ENCODE results near the gene ISG20L2. TPM values are rescaled to one million over a fixed set of nuclear protein-coding genes. Genes with fewer than 3 reads are reported as not detected.

The ISG20L2 gene
- 28.3 TPM for total RNA-seq
- long read RNA-seq, transcript ISG20L2-202 (4 exons, 2,310 nt), result minor isoform, 6 of 45 reads
- long read RNA-seq, transcript ISG20L2-201 (3 exons, 3,303 nt), result major isoform, 29 of 45 reads
- long read RNA-seq, partial matches to known transcripts, result 0 of 45 reads
- long read RNA-seq, other reads (novel, unspliced or antisense), result 9 of 45 reads

DNA sequence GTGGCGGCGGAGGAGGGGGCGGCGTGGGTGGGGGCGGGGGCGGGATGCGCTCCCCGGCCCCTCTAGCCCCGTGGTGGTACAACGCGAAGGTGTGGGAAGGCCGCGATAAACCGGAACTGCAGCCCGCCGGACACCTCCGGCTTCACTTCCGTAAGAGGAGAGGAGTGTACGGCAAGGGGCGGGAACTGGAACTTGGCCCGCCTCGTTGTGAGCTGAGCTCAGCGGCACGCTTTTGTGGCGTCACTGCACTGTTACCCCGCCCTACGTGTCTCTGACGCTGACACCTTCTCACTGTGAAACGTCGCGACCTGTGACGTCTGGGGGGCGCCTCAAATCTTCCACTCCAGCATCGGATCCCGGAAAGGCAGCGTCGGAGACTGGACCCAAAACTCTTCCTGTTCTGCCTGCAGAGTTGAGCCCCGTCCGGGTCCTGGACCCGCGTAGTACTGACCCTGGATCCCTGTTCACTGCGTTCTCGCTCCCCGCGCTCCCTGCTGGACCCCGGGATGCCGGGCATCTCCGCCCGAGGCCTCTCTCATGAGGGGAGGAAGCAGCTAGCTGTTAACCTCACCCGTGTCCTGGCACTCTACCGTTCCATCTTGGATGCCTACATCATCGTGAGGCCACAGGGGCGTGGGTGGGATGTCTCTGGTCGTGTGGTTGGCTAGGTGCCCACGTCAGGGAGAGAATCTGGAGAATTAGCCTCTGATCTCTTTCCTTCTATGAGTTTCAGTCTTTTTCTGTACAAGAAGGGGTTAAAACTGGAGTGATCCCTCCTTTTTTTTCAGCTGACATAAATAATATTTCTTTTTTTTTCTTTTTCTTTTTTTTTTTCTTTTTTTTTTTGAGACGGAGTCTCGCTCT lies at the start of gene ISG20L2:
ISG20L2 (minus strand) TSS at position 168 of the 864 bp plus-strand sequence. CDS start 1,114 bp downstream, outside the sequence.
- no peak for TF ChIP-seq CTCF (IDR thresholded peaks at IDR 0.05)
- Histone ChIP-seq H3K4me1 (peaks cover 39% of the 10 kb centered on the region), H3K9me3 (no peaks in the 10 kb centered on the region), H3K27me3 (no peaks in the 10 kb centered on the region), H3K4me3 (peak within 1 kb of the TSS; percentile 79), H3K27ac (peak within 1 kb of the TSS; percentile 96), H3K36me3 (peaks cover 25% of the 10 kb centered on the region)
- ATAC-seq (peak; percentile 95), DNase-seq (peak; percentile 98)
- intact Hi-C loops (cut with DNase I), result loop anchor here (5.0 kb wide), 1 partner anchor 37 kb away; no protein-coding TSS in a partner anchor

GRCh38 chr1:156777573-156777972 lies 49.0 kb upstream of the ISG20L2 start:
- intact Hi-C loops (cut with DNase I), result no loop called here

DNA sequence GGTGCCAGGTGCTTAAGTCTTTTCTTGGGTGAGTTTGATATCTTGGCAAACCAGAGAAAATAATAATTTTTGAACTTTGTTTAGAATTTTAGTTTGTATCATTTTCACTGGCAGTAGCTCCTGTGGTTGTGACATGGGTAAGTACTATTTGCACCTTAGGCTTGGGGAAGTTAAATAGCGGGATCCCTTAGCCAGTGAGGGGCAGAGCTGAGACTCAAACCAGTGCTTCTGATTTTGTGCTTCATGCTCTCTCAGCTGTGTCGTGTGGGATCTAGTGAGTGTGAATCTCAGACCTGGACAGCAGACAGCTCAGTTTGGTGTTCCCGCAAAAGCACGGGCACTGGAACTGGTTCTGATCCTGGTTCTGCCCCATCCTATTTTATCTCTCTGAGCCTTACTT lies 48.4 kb upstream of the ISG20L2 start:
- TF ChIP-seq CTCF (IDR thresholded peaks at IDR 0.05), result no peak
- Histone ChIP-seq H3K27ac (no peak overlapping the region), H3K36me3 (no peaks in the 10 kb centered on the region), H3K4me3 (no peak overlapping the region), H3K27me3 (no peaks in the 10 kb centered on the region), H3K9me3 (no peaks in the 10 kb centered on the region), H3K4me1 (peaks cover 22% of the 10 kb centered on the region)
- ATAC-seq, result no peak
- DNase-seq, result no peak
- intact Hi-C loops (cut with DNase I), result no loop called here

More at GRCh38 chr1:156777573-156777972, 49.0 kb upstream of the ISG20L2 start:
- H3K27ac ChIP-seq, result no peak overlapping the region
- H3K9me3 ChIP-seq, result no peaks in the 10 kb centered on the region
- H3K36me3 ChIP-seq, result peaks cover 6% of the 10 kb centered on the region
- no peak for TF ChIP-seq CTCF (IDR thresholded peaks at IDR 0.05)
- peaks cover 22% of the 10 kb centered on the region for H3K4me1 ChIP-seq
- no peaks in the 10 kb centered on the region for H3K27me3 ChIP-seq
- DNase-seq (no peak), ATAC-seq (no peak)
- no peak overlapping the region for H3K4me3 ChIP-seq

- peaks cover 23% of the 10 kb centered on the region for H3K4me1 ChIP-seq
- no peak for ATAC-seq
- peaks cover 10% of the 10 kb centered on the region for H3K36me3 ChIP-seq
- H3K4me3 ChIP-seq, result no peak overlapping the region
- DNase-seq, result no peak
- no peaks in the 10 kb centered on the region for H3K27me3 ChIP-seq
- intact Hi-C loops (cut with DNase I), result no loop called here
- H3K9me3 ChIP-seq, result no peaks in the 10 kb centered on the region
- TF ChIP-seq CTCF (IDR thresholded peaks at IDR 0.05), result no peak
- no peak overlapping the region for H3K27ac ChIP-seq
Measured at GRCh38 chr1:156775799-156776198, 47.2 kb upstream of the ISG20L2 start.

DNA sequence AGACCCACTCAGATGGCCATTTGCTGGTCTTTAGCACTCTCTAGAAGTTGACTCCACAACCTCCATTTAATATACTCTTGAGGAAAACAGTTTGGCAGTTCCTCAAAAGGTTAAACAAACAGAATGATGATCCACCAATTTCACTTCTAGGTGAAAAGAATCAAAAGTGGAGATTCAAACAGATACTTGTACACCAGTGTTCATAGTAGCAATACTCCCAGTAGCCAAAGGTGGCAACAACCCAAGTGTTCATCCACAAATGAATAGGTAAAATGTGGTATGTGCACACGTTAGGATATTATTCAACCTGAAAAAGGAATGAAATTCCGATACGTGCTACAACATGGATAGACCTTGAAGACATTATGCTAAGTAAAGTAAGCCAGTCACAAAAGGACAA lies 45.0 kb upstream of the ISG20L2 start:
- intact Hi-C loops (cut with DNase I), result no loop called here
- Histone ChIP-seq H3K36me3 (peaks cover 18% of the 10 kb centered on the region), H3K4me3 (no peak overlapping the region), H3K4me1 (peaks cover 39% of the 10 kb centered on the region), H3K9me3 (no peaks in the 10 kb centered on the region), H3K27me3 (no peaks in the 10 kb centered on the region), H3K27ac (no peak overlapping the region)
- no peak for ATAC-seq
- TF ChIP-seq CTCF (IDR thresholded peaks at IDR 0.05), result no peak
- no peak for DNase-seq
